HEK293T (cell line): Measurements from ENCODE around the gene MORN5.

Experiments
- CTCF ChIA-PET: fragments of 350-600 bp; formaldehyde crosslinking; extraction: SDS; loops from one replicate; lab custom pipeline; 2021; ENCODE audit warnings: antibody characterized with exemption, inconsistent platforms; lab: Yijun Ruan, JAX
- POLR2A ChIA-PET: fragments of 350-600 bp; formaldehyde crosslinking; extraction: SDS; loops from one replicate; lab custom pipeline; 2020; ENCODE audit warnings: antibody characterized with exemption, inconsistent platforms; lab: Yijun Ruan, JAX
- DNase-seq: peaks from one replicate; pipeline ENCODE4 v3.0.0; 2012; ENCODE audit warnings: mixed read lengths; ENCODE audit errors: extremely low spot score
- ARNT ChIP-seq: fragments of 450-650 bp; IDR thresholded peaks from 2 replicates; pipeline ENCODE4 v1.6.1; 2017; ENCODE audit warnings: mild to moderate bottlenecking
- BHLHE40 ChIP-seq: fragments of 450-650 bp; IDR thresholded peaks from 2 replicates; pipeline ENCODE4 v1.6.1; 2016; ENCODE audit warnings: mild to moderate bottlenecking, moderate library complexity, borderline replicate concordance
- CTBP1 ChIP-seq: fragments of 450-650 bp; IDR thresholded peaks from 2 replicates; pipeline ENCODE4 v1.6.1; 2016; ENCODE audit warnings: borderline replicate concordance
- ELF4 ChIP-seq: fragments of 450-650 bp; IDR thresholded peaks from 2 replicates; pipeline ENCODE4 v1.6.1; 2017; ENCODE audit warnings: antibody characterized with exemption
- FOXA1 ChIP-seq: fragments of 450-650 bp; IDR thresholded peaks from 2 replicates; pipeline ENCODE4 v1.6.1; 2016; ENCODE audit warnings: mild to moderate bottlenecking
- FOXK2 ChIP-seq: fragments of 450-650 bp; IDR thresholded peaks from 2 replicates; pipeline ENCODE4 v1.6.1; 2016; ENCODE audit warnings: mild to moderate bottlenecking
- FOXM1 ChIP-seq: fragments of 450-650 bp; IDR thresholded peaks from 2 replicates; pipeline ENCODE4 v1.6.1; 2017; ENCODE audit warnings: mild to moderate bottlenecking, borderline replicate concordance
- HDGF ChIP-seq: fragments of 450-650 bp; IDR thresholded peaks from 2 replicates; pipeline ENCODE4 v1.6.1; 2017; ENCODE audit warnings: antibody characterized with exemption, borderline replicate concordance
- L3MBTL2 ChIP-seq: fragments of 450-650 bp; conservative IDR thresholded peaks from 2 replicates; pipeline ENCODE4 v1.6.1; 2016; ENCODE audit warnings: mild to moderate bottlenecking
- LEF1 ChIP-seq: fragments of 450-650 bp; IDR thresholded peaks from 2 replicates; pipeline ENCODE4 v1.6.1; 2017; ENCODE audit warnings: mild to moderate bottlenecking, borderline replicate concordance
- NFRKB ChIP-seq: fragments of 450-650 bp; IDR thresholded peaks from 2 replicates; pipeline ENCODE4 v1.6.1; 2016; ENCODE audit warnings: mild to moderate bottlenecking, moderate library complexity
- PKNOX1 ChIP-seq: fragments of 450-650 bp; IDR thresholded peaks from 2 replicates; pipeline ENCODE4 v1.6.1; 2016
- SP1 ChIP-seq: fragments of 450-650 bp; IDR thresholded peaks from 2 replicates; pipeline ENCODE4 v1.6.1; 2017
- SUZ12 ChIP-seq: fragments of 450-650 bp; IDR thresholded peaks from 2 replicates; pipeline ENCODE4 v1.6.1; 2016; ENCODE audit warnings: mild to moderate bottlenecking
- TARDBP ChIP-seq: fragments of 450-650 bp; IDR thresholded peaks from 2 replicates; pipeline ENCODE4 v1.6.1; 2016
- ZNF384 ChIP-seq: fragments of 450-650 bp; IDR thresholded peaks from 2 replicates; pipeline ENCODE4 v1.6.1; 2016

Gene MORN5

GRCh38 chr9:122135529-122135859, 24.2 kb upstream of the MORN5 start:
- DNase-seq, result no peak
- ChIA-PET POLR2A (interaction anchor here (1.1 kb wide), 1 partner anchor 57 kb away, joined by 3 read pairs; no protein-coding TSS in a partner anchor), CTCF (interaction anchor here (0.8 to 2.4 kb wide), 3 partner anchors 11 to 23 kb away, joined by 3 to 12 read pairs (median 3); no protein-coding TSS in a partner anchor)
- TF ChIP-seq CTBP1 (no peak), TARDBP (no peak), HDGF (no peak), BHLHE40 (no peak), ZNF384 (no peak), PKNOX1 (no peak), L3MBTL2 (no peak), LEF1 (no peak), SUZ12 (no peak), ARNT (no peak), NFRKB (no peak), FOXM1 (no peak), FOXK2 (no peak), FOXA1 (no peak), ELF4 (no peak)

GRCh38 chr9:122138560-122139268, 21.0 kb upstream of the MORN5 start:
- ChIA-PET CTCF (no interaction called here), POLR2A (no interaction called here)
- DNase-seq, result no peak
- TF ChIP-seq FOXK2 (no peak), HDGF (no peak)

GRCh38 chr9:122140368-122141193, 19.1 kb upstream of the MORN5 start:
- CTCF ChIA-PET, result no interaction called here
- no peak for DNase-seq
- POLR2A ChIA-PET, result no interaction called here
- no peak for TF ChIP-seq FOXM1
- TF ChIP-seq ARNT, result no peak
- TF ChIP-seq SP1, result no peak
- TF ChIP-seq SUZ12, result no peak
- TF ChIP-seq ELF4, result no peak
- no peak for TF ChIP-seq HDGF
- TF ChIP-seq TARDBP, result no peak
- TF ChIP-seq PKNOX1, result no peak
- TF ChIP-seq BHLHE40, result no peak
- TF ChIP-seq FOXA1, result no peak
- TF ChIP-seq LEF1, result no peak

- ChIA-PET POLR2A (no interaction called here), CTCF (no interaction called here)
- TF ChIP-seq ELF4 (no peak), FOXM1 (no peak), FOXK2 (no peak), FOXA1 (no peak), LEF1 (no peak)
- no peak for DNase-seq
Measured at GRCh38 chr9:122141671-122142070, 18.0 kb upstream of the MORN5 start.

- no peak for DNase-seq
- TF ChIP-seq SP1 (no peak), NFRKB (no peak), SUZ12 (no peak), FOXM1 (no peak), HDGF (no peak)
- ChIA-PET POLR2A (interaction anchor here (0.6 kb wide), 1 partner anchor 187 kb away, joined by 3 read pairs; no protein-coding TSS in a partner anchor), CTCF (interaction anchor here (1.2 kb wide), 1 partner anchor 19 kb away, joined by 5 read pairs; no protein-coding TSS in a partner anchor)
Measured at GRCh38 chr9:122143296-122143695, 16.4 kb upstream of the MORN5 start.

- POLR2A ChIA-PET, result no interaction called here
- CTCF ChIA-PET, result interaction anchor here (1.7 kb wide), 1 partner anchor 21 kb away, joined by 4 read pairs; no protein-coding TSS in a partner anchor
- no peak for DNase-seq
- no peak for TF ChIP-seq ARNT
- TF ChIP-seq SP1, result no peak
- no peak for TF ChIP-seq PKNOX1
Measured at GRCh38 chr9:122143876-122144405, 15.8 kb upstream of the MORN5 start.
